ENCODE measurements around the gene METTL5. TPM values are rescaled to one million over a fixed set of nuclear protein-coding genes. Genes with fewer than 3 reads are reported as not detected.

Gene METTL5
- total and polyA plus RNA-seq, 9 of the 15 experiments (the other 6 are each of a cell fraction or from before 2014, with no cell fraction given) = 149 to 471 (median 224) TPM

- no peak for TF ChIP-seq NFRKB (IDR thresholded peaks at IDR 0.05; ENCODE audit: low read depth)
- peak; percentile 11 for TF ChIP-seq POLR2B (IDR thresholded peaks at IDR 0.05; ENCODE audit: low read depth, partially characterized antibody)
- TF ChIP-seq AFF1 (IDR thresholded peaks at IDR 0.05; ENCODE audit: low read depth in 1 of 2, partially characterized antibody in 2 of 2) = peak; percentile 8 to 56
- TF ChIP-seq E2F8 (IDR thresholded peaks at IDR 0.05; ENCODE audit: low read depth, partially characterized antibody) = no peak
- no peak for TF ChIP-seq FUS (optimal IDR thresholded peaks at IDR 0.05; ENCODE audit: low read depth, low read length)
- peak; percentile 32; the same call in 1 of the 2 replicates for TF ChIP-seq ZBTB33 (CRISPR knock-in tag; IDR thresholded peaks at IDR 0.05)
- TF ChIP-seq ZNF311 (CRISPR knock-in tag; IDR thresholded peaks at IDR 0.05) = no peak
- no peak for TF ChIP-seq MLX (CRISPR knock-in tag; conservative IDR thresholded peaks at IDR 0.05)
- TF ChIP-seq TARDBP (IDR thresholded peaks at IDR 0.05) = no peak
- no peak for TF ChIP-seq NR1H2 (CRISPR knock-in tag; IDR thresholded peaks at IDR 0.05)
- no peak for TF ChIP-seq ELF4 (CRISPR knock-in tag; IDR thresholded peaks at IDR 0.05)
- peak; percentile 35 for TF ChIP-seq CCNT2 (IDR thresholded peaks at IDR 0.05; ENCODE audit: borderline replicate concordance, extremely low read depth, insufficient read length, low read depth, low read length)
- TF ChIP-seq EP300 (IDR thresholded peaks at IDR 0.05; ENCODE audit: low read length) = peak; percentile 82
- peak in 1 of 2 experiments; percentile 80; a peak in 2 of 4 replicates for TF ChIP-seq TBL1XR1 (IDR thresholded peaks at IDR 0.05; ENCODE audit: low read length in 2 of 2)
- TF ChIP-seq FOXP1 (CRISPR knock-in tag; IDR thresholded peaks at IDR 0.05) = no peak
- no peak for TF ChIP-seq THRB (CRISPR knock-in tag; conservative IDR thresholded peaks at IDR 0.05)
Observed at GRCh38 chr2:169839954-169840746, 15.4 kb upstream of the METTL5 start (continued).

Data from K562 (cell line).